NCI-H1417 treated with DMSO at 0.1 percent for 48 hours (cell line): Measurements from ENCODE around the gene DHRSX.
"Not testable (repeated sequence)": the region's sequence is repeated elsewhere in the genome, so short reads cannot be mapped to it uniquely, and the experiment has no call there.

Source experiments
- DNase-seq: peaks from one replicate; lab custom pipeline; 2025; lab: John Stamatoyannopoulos, UW

The DHRSX gene

GRCh38 chrX:2316534-2316933 lies 184.2 kb downstream of the DHRSX start:
- no peak for DNase-seq

- no peak for DNase-seq
Observed at GRCh38 chrX:2315434-2315833, 185.3 kb downstream of the DHRSX start.

- DNase-seq, result no peak
Observed at GRCh38 chrX:2314831-2315365, 185.9 kb downstream of the DHRSX start.

- DNase-seq, result no peak
Observed at GRCh38 chrX:2313864-2314640, 186.7 kb downstream of the DHRSX start.

- not testable (repeated sequence) for DNase-seq
Observed at GRCh38 chrX:2312061-2312591, 188.7 kb downstream of the DHRSX start.

GRCh38 chrX:2311501-2311900 lies 189.3 kb downstream of the DHRSX start:
- DNase-seq, result no peak

GRCh38 chrX:2301901-2302300 lies 198.9 kb downstream of the DHRSX start:
- DNase-seq, result no peak

GRCh38 chrX:2299871-2300270 lies 200.9 kb downstream of the DHRSX start:
- DNase-seq, result no peak

- DNase-seq, result no peak
Observed at GRCh38 chrX:2286731-2287130, 214.0 kb downstream of the DHRSX start.

- no peak for DNase-seq
Observed at GRCh38 chrX:2284601-2285000, 216.2 kb downstream of the DHRSX start.

- no peak for DNase-seq
Observed at GRCh38 chrX:2284133-2284532, 216.6 kb downstream of the DHRSX start.

- DNase-seq, result no peak
Observed at GRCh38 chrX:2283111-2283859, 217.5 kb downstream of the DHRSX start.

- no peak for DNase-seq
Observed at GRCh38 chrX:2282490-2283090, 218.2 kb downstream of the DHRSX start.

GRCh38 chrX:2272337-2272736 lies 228.4 kb downstream of the DHRSX start:
- no peak for DNase-seq

- DNase-seq, result not testable (repeated sequence)
Observed at GRCh38 chrX:2271595-2271994, 229.2 kb downstream of the DHRSX start.

GRCh38 chrX:2270783-2271182 lies 230.0 kb downstream of the DHRSX start:
- DNase-seq, result not testable (repeated sequence)

GRCh38 chrX:2267890-2268289 lies 232.9 kb downstream of the DHRSX start:
- no peak for DNase-seq

GRCh38 chrX:2266445-2267349 lies 234.1 kb downstream of the DHRSX start:
- no peak for DNase-seq

- DNase-seq, result not testable (repeated sequence)
Observed at GRCh38 chrX:2265658-2266444, 234.9 kb downstream of the DHRSX start.

- no peak for DNase-seq
Observed at GRCh38 chrX:2264179-2265030, 236.4 kb downstream of the DHRSX start.
